ENCODE results near the gene SLC27A2. TPM values are rescaled to one million over a fixed set of nuclear protein-coding genes. Genes with fewer than 3 reads are reported as not detected.

SLC27A2 gene
- total RNA-seq, 4 donors from 2014 or later, result 0.29 to 0.69 (median 0.46) TPM; not detected in 1

DNA sequence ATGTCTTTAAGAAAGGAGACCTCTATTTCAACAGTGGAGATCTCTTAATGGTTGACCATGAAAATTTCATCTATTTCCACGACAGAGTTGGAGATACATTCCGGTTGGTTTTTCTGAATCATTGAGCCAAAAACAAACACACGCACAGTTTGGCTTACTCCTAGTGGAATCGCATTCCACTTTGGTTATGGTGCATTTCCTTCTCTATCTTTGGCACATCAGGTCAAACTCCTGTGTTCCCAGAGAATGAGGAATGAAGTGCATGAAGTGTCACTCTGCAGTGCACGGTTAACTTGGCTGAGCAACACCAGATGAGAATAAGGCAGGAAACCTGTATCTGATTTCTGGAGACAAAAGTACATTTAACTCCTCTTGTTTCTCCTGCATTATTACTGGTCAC, 45.1 kb downstream of the SLC27A2 start:
- in situ Hi-C loops (cut with MboI; ENCODE audit: low sequenced_read_pairs in 4 of 4) (no loop called here), intact Hi-C loops (cut with DNase I; ENCODE audit: low total_unique reads) (no loop called here)
- Histone ChIP-seq H3K27me3 (no peaks in the 10 kb centered on the region), H3K4me1 (no peaks in the 10 kb centered on the region), H3K9me3 (no peaks in the 10 kb centered on the region), H3K4me3 (no peak overlapping the region), H3K27ac (no peak overlapping the region), H3K36me3 (no peaks in the 10 kb centered on the region)
- ATAC-seq (no peak), DNase-seq (no peak)
- TF ChIP-seq CTCF (IDR thresholded peaks at IDR 0.05 in 4 of 5, conservative IDR thresholded peaks at IDR 0.05 in 1 of 5), result no peak
- no peak for TF ChIP-seq POLR2A (IDR thresholded peaks at IDR 0.05)

GRCh38 chr15:50228866-50229265, 46.9 kb downstream of the SLC27A2 start:
- no peaks in the 10 kb centered on the region for H3K9me3 ChIP-seq
- in situ Hi-C loops (cut with MboI; ENCODE audit: low sequenced_read_pairs in 4 of 4), result no loop called here
- no peak for TF ChIP-seq POLR2A (IDR thresholded peaks at IDR 0.05)
- TF ChIP-seq CTCF (IDR thresholded peaks at IDR 0.05 in 4 of 5, conservative IDR thresholded peaks at IDR 0.05 in 1 of 5), result no peak
- no peaks in the 10 kb centered on the region for H3K27me3 ChIP-seq
- H3K4me3 ChIP-seq, result no peak overlapping the region
- ATAC-seq (no peak), DNase-seq (no peak)
- H3K27ac ChIP-seq, result no peak overlapping the region
- H3K36me3 ChIP-seq, result no peaks in the 10 kb centered on the region
- intact Hi-C loops (cut with DNase I; ENCODE audit: low total_unique reads), result no loop called here
- H3K4me1 ChIP-seq, result no peaks in the 10 kb centered on the region

GRCh38 chr15:50229336-50229735, 47.3 kb downstream of the SLC27A2 start:
- in situ Hi-C loops (cut with MboI; ENCODE audit: low sequenced_read_pairs in 4 of 4) (no loop called here), intact Hi-C loops (cut with DNase I; ENCODE audit: low total_unique reads) (no loop called here)
- Histone ChIP-seq H3K4me3 (no peak overlapping the region), H3K9me3 (no peaks in the 10 kb centered on the region), H3K27ac (no peak overlapping the region), H3K36me3 (no peaks in the 10 kb centered on the region), H3K27me3 (no peaks in the 10 kb centered on the region), H3K4me1 (no peaks in the 10 kb centered on the region)
- no peak for ATAC-seq
- TF ChIP-seq POLR2A (IDR thresholded peaks at IDR 0.05) (no peak), CTCF (IDR thresholded peaks at IDR 0.05 in 4 of 5, conservative IDR thresholded peaks at IDR 0.05 in 1 of 5) (no peak)
- no peak for DNase-seq

DNA sequence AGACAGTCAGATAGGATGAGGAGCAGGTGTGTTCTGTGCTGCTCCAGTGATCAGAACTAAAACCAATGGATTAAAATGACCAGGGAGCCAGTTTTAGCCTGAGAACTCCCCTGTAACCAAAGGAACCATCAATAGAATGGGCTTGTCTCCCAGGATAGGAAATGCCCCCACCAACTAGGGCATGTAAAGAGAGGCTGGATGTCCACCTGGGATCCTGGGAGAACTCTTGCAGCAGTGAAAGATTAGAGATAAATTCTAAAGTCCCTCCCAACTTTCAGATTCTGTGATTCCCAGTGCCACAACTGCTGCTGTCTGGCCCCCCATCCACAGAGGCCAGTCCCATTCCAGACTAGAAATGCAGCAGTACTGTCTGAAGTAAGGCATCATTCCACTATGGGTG, 49.8 kb downstream of the SLC27A2 start:
- H3K9me3 ChIP-seq, result no peaks in the 10 kb centered on the region
- DNase-seq (no peak), ATAC-seq (no peak)
- no peaks in the 10 kb centered on the region for H3K27me3 ChIP-seq
- H3K4me1 ChIP-seq, result no peaks in the 10 kb centered on the region
- no peak overlapping the region for H3K4me3 ChIP-seq
- intact Hi-C loops (cut with DNase I; ENCODE audit: low total_unique reads) (no loop called here), in situ Hi-C loops (cut with MboI; ENCODE audit: low sequenced_read_pairs in 4 of 4) (no loop called here)
- TF ChIP-seq CTCF (IDR thresholded peaks at IDR 0.05 in 4 of 5, conservative IDR thresholded peaks at IDR 0.05 in 1 of 5) (no peak), POLR2A (IDR thresholded peaks at IDR 0.05) (no peak)
- H3K27ac ChIP-seq, result no peak overlapping the region
- H3K36me3 ChIP-seq, result no peaks in the 10 kb centered on the region

DNA sequence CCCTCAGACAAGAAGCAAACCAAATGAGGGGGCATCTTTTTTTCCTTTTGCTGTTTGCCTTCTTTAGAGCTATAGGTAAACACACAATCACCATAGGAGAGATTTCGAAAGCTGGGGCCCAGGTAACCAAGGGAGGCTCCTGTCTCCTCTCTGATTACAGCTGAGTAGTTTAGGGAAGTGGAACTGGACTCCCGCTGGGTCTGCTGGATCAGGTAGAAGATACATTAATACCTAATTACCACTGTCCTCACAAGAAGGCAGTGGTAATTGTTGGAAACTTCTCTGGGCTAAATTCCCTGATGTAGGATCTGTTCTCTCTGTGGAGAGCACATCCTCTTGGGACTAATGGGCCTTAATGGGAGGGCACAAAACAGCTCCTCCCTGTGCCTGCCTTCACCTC, 50.8 kb downstream of the SLC27A2 start:
- no peaks in the 10 kb centered on the region for H3K4me1 ChIP-seq
- no peaks in the 10 kb centered on the region for H3K27me3 ChIP-seq
- TF ChIP-seq POLR2A (IDR thresholded peaks at IDR 0.05) (no peak), CTCF (IDR thresholded peaks at IDR 0.05 in 4 of 5, conservative IDR thresholded peaks at IDR 0.05 in 1 of 5) (no peak)
- no peak overlapping the region for H3K4me3 ChIP-seq
- no peaks in the 10 kb centered on the region for H3K9me3 ChIP-seq
- in situ Hi-C loops (cut with MboI; ENCODE audit: low sequenced_read_pairs in 4 of 4), result no loop called here
- ATAC-seq (no peak), DNase-seq (no peak)
- H3K27ac ChIP-seq, result no peak overlapping the region
- intact Hi-C loops (cut with DNase I; ENCODE audit: low total_unique reads), result no loop called here
- H3K36me3 ChIP-seq, result no peaks in the 10 kb centered on the region
